Neuronal stem cell (in vitro differentiated cells): ENCODE results near the gene C1orf198.

ENCODE experiments used
- DNase-seq: peaks from one replicate; pipeline ENCODE4 v3.0.0-alpha.2; 2013; ENCODE audit warnings: low spot score
- H2AFZ ChIP-seq: one replicate; pipeline ENCODE4 v1.6.1; 2013; ENCODE audit warnings: mild to moderate bottlenecking, low read length, inconsistent platforms
- H2AK5ac ChIP-seq: 2 replicates; pipeline ENCODE4 v1.6.1; 2013; ENCODE audit warnings: low read depth, mild to moderate bottlenecking, inconsistent platforms, low read length, moderate library complexity, mixed read lengths
- H2BK120ac ChIP-seq: 2 replicates; pipeline ENCODE4 v1.6.1; 2013; ENCODE audit warnings: low read depth, mild to moderate bottlenecking, inconsistent platforms, low read length, moderate library complexity, mixed read lengths
- H2BK12ac ChIP-seq: one replicate; pipeline ENCODE4 v1.6.1; 2013; ENCODE audit warnings: low read length, inconsistent platforms
- H2BK15ac ChIP-seq: 2 replicates; pipeline ENCODE4 v1.6.1; 2013; ENCODE audit warnings: mild to moderate bottlenecking, low read length, inconsistent platforms, mixed read lengths
- H2BK5ac ChIP-seq: one replicate; pipeline ENCODE4 v1.6.1; 2013; ENCODE audit warnings: inconsistent platforms, mild to moderate bottlenecking, low read length, moderate library complexity
- H3K14ac ChIP-seq: one replicate; pipeline ENCODE4 v1.6.1; 2013; ENCODE audit warnings: low read length, inconsistent platforms
- H3K18ac ChIP-seq: 2 replicates; pipeline ENCODE4 v1.6.1; 2013; ENCODE audit warnings: low read length, inconsistent platforms
- H3K23ac ChIP-seq: 2 replicates; pipeline ENCODE4 v1.6.1; 2013; ENCODE audit warnings: low read depth, mild to moderate bottlenecking, mixed read lengths, low read length, inconsistent platforms; ENCODE audit not compliant: poor library complexity
- H3K27ac ChIP-seq: replicated peaks from 3 replicates; pipeline ENCODE4 v1.5.1; 2013; ENCODE audit warnings: low read length, inconsistent platforms
- H3K27me3 ChIP-seq, 3 experiments: 2 replicates each; pipeline ENCODE4 v1.6.1; 2013; ENCODE audit warnings: low read length in 3 of 3, mild to moderate bottlenecking in 2 of 3, inconsistent platforms in 1 of 3, low read depth in 1 of 3, mixed read lengths in 1 of 3, moderate library complexity in 1 of 3; ENCODE audit not compliant: control insufficient read depth in 3 of 3, insufficient read depth in 3 of 3
- H3K36me3 ChIP-seq, 2 donors: replicated peaks in 1 of 2; 2 replicates each; pipeline ENCODE4 v1.6.1; 2013; ENCODE audit warnings: low read length in 2 of 2; ENCODE audit not compliant: control insufficient read depth in 2 of 2, insufficient read depth in 2 of 2
- H3K4ac ChIP-seq: 2 replicates; pipeline ENCODE4 v1.6.1; 2013; ENCODE audit warnings: inconsistent platforms, mild to moderate bottlenecking, low read length, moderate library complexity
- H3K4me1 ChIP-seq, 2 donors: 1 replicate in 1 of 2; 2 replicates in 1 of 2; pipeline ENCODE4 v1.6.1; 2013; ENCODE audit warnings: low read length in 2 of 2, low read depth in 1 of 2; ENCODE audit not compliant: control insufficient read depth in 2 of 2, insufficient read depth in 1 of 2
- H3K4me2 ChIP-seq: one replicate; pipeline ENCODE4 v1.6.1; 2013; ENCODE audit warnings: mild to moderate bottlenecking, low read length, inconsistent platforms; ENCODE audit not compliant: insufficient read depth, poor library complexity, severe bottlenecking
- H3K4me3 ChIP-seq, 2 donors: 2 replicates each; pipeline ENCODE4 v1.5.1; 2013; ENCODE audit warnings: low read length in 2 of 2, mild to moderate bottlenecking in 2 of 2, inconsistent platforms in 1 of 2, moderate library complexity in 1 of 2
- H3K79me1 ChIP-seq: one replicate; pipeline ENCODE4 v1.6.1; 2013; ENCODE audit warnings: low read depth, mild to moderate bottlenecking, inconsistent platforms, low read length, moderate library complexity
- H3K9ac ChIP-seq: one replicate; pipeline ENCODE4 v1.6.1; 2013; ENCODE audit warnings: mild to moderate bottlenecking, low read depth, low read length, inconsistent platforms; ENCODE audit not compliant: poor library complexity
- H3K9me3 ChIP-seq, 2 donors: replicated peaks in 1 of 2; 2 replicates each; pipeline versions ENCODE3 to v1.6.1; 2013; ENCODE audit warnings: low read length in 2 of 2, mild to moderate bottlenecking in 2 of 2, inconsistent platforms in 1 of 2, low read depth in 1 of 2, mixed read lengths in 1 of 2, moderate library complexity in 1 of 2; ENCODE audit not compliant: control insufficient read depth in 2 of 2, insufficient read depth in 1 of 2
- H4K8ac ChIP-seq: one replicate; pipeline ENCODE4 v1.6.1; 2013; ENCODE audit warnings: low read depth, mild to moderate bottlenecking, inconsistent platforms, low read length, moderate library complexity
- H4K91ac ChIP-seq: one replicate; pipeline ENCODE4 v1.6.1; 2013; ENCODE audit warnings: low read length, low read depth, mild to moderate bottlenecking, inconsistent platforms; ENCODE audit not compliant: poor library complexity
- WGBS, 2 donors: extraction: QIAGEN DNeasy Blood & Tissue Kit; methylation state at CpG; one replicate each; pipeline ENCODE4 v1.1.7; 2013; ENCODE audit warnings: missing lambda C conversion rate in 2 of 2, mixed read lengths in 1 of 2; ENCODE audit not compliant: insufficient read length in 2 of 2, insufficient replicate concordance in 1 of 2; ENCODE audit errors: extremely low coverage in 2 of 2; 5-methylcytosine and 5-hydroxymethylcytosine counted together

C1orf198 gene

DNA sequence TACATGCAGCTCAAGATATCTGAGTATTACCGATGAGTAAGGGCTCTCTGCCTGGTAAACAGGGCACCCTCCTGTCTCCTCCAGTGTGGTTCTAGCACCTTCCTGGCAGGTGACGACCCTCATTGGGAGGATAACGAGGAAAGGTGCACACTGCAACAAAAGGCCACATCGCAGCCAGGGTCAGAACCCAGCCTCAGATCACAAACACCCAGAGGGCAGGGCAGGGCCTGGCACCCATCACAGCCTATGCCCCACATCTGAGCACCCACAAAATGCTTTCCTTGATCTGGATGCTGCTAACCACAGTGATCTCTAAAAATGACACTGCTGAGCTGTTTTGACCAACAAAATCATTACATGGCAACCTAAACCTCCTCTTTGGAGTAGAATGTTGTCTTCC is 23.8 kb downstream of the C1orf198 start:
- Histone ChIP-seq H2BK5ac (no peak overlapping the region), H3K4me1 (no peaks in the 10 kb centered on the region), H2AK5ac (no peak overlapping the region), H4K91ac (no peak overlapping the region), H3K27me3 (no peaks in the 10 kb centered on the region), H3K79me1 (peaks cover 3% of the 10 kb centered on the region), H3K9ac (no peak overlapping the region), H3K14ac (no peak overlapping the region), H2AFZ (no peak overlapping the region), H3K4me2 (no peak overlapping the region), H3K4ac (no peak overlapping the region), H2BK15ac (no peak overlapping the region), H3K18ac (no peak overlapping the region), H2BK12ac (no peak overlapping the region), H3K36me3 (peaks cover 27 to 77% of the 10 kb centered on the region in 2 donors), H3K4me3 (peak overlapping the region in 1 of 2 donors; percentile 22), H4K8ac (no peak overlapping the region), H2BK120ac (no peak overlapping the region), H3K23ac (no peak overlapping the region), H3K9me3 (peaks cover 2% of the 10 kb centered on the region in 2 donors), H3K27ac (no peak overlapping the region)
- no CpG with 5 or more reads among the region's 4 CpGs for WGBS, 2 donors
- no peak for DNase-seq

DNA sequence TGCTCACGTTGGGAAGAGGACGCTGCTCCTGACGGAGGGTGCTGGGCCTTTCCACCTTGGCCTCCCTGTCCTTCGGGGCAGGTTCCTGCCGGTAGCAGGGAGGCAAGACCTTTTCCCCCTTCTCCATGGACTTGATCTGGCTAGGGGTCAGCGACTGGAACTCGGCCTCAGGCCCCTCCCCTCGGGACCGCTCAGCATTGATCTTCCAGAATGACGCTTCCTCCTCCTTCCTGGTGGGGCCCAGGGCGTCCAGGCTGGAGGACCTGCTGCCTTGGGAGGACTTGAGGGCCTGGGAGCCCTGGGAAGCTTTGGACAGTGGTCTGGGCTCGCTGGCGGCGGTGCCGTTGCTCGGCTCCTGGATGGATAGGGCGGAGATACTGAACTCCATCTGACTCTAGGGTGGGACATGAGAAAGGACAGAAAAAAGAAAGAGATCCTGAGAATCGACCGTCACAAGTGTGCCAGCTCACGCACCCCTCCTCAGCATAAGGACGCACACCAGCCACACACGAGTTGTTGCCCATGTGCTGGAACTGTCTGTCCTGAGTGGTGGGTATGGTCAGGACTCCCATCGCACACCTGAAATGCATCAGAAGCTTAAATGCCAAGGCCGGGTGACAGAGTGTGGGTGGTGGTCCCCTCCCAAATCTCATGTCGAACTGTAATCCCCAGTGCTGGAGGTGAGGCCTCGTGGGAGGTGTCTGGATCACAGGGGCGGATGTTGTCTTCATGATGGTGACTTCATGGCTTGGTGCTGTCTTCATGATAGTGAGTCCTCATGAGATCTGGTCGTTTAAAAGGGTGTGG is 24.6 kb downstream of the C1orf198 start:
- no peak overlapping the region for H2AK5ac ChIP-seq
- H3K27me3 ChIP-seq, result no peaks in the 10 kb centered on the region
- peak overlapping the region; percentile 75 for H3K14ac ChIP-seq
- H3K27ac ChIP-seq, result no peak overlapping the region
- H3K18ac ChIP-seq, result no peak overlapping the region
- no peak overlapping the region for H3K4me3 ChIP-seq
- no CpG with 5 or more reads among the region's 28 CpGs for WGBS, 2 donors
- no peak overlapping the region for H3K4me2 ChIP-seq
- no peak overlapping the region for H2AFZ ChIP-seq
- peaks cover 2% of the 10 kb centered on the region in 2 donors for H3K9me3 ChIP-seq
- no peak overlapping the region for H3K9ac ChIP-seq
- H2BK15ac ChIP-seq, result no peak overlapping the region
- no peak overlapping the region for H4K8ac ChIP-seq
- peaks cover 3% of the 10 kb centered on the region for H3K79me1 ChIP-seq
- H2BK120ac ChIP-seq, result no peak overlapping the region
- peaks cover 28 to 79% of the 10 kb centered on the region in 2 donors for H3K36me3 ChIP-seq
- no peak for DNase-seq
- H3K4ac ChIP-seq, result no peak overlapping the region
- H2BK12ac ChIP-seq, result no peak overlapping the region
- H4K91ac ChIP-seq, result no peak overlapping the region
- H3K23ac ChIP-seq, result peak overlapping the region; percentile 81
- H2BK5ac ChIP-seq, result no peak overlapping the region
- H3K4me1 ChIP-seq, result no peaks in the 10 kb centered on the region

DNA sequence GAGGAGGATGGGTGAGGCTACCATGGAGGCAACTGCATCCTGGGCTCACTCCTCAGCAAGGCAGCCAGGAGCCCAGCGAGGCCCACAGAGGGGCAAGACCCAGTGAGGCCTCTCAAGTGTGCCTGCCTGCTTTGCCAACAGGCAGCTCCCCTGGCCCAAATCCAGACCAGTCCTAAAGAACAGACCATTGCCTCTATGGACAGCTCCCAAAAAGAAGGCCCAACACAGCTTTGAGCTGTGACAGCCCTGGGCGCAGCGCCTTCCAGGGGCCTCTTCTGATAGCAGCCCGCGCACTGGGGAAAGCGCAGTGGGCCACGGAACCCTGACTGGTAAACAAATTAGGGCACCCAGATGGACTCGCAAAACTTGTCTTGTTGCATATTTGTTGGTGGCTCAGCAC is 25.5 kb downstream of the C1orf198 start:
- no CpG with 5 or more reads among the region's 8 CpGs for WGBS, 2 donors
- Histone ChIP-seq H3K9me3 (peaks cover 2 to 5% of the 10 kb centered on the region in 2 donors), H3K27me3 (no peaks in the 10 kb centered on the region), H2AFZ (no peak overlapping the region), H3K14ac (no peak overlapping the region), H3K4me3 (no peak overlapping the region), H2AK5ac (no peak overlapping the region), H2BK5ac (no peak overlapping the region), H3K27ac (no peak overlapping the region), H3K4me1 (no peaks in the 10 kb centered on the region), H3K9ac (no peak overlapping the region), H3K4me2 (no peak overlapping the region), H2BK12ac (no peak overlapping the region), H2BK15ac (no peak overlapping the region), H3K79me1 (peaks cover 3% of the 10 kb centered on the region), H2BK120ac (no peak overlapping the region), H3K4ac (no peak overlapping the region), H4K91ac (no peak overlapping the region), H3K18ac (no peak overlapping the region), H3K36me3 (peaks cover 32 to 80% of the 10 kb centered on the region in 2 donors), H3K23ac (no peak overlapping the region), H4K8ac (no peak overlapping the region)
- DNase-seq, result no peak

DNA sequence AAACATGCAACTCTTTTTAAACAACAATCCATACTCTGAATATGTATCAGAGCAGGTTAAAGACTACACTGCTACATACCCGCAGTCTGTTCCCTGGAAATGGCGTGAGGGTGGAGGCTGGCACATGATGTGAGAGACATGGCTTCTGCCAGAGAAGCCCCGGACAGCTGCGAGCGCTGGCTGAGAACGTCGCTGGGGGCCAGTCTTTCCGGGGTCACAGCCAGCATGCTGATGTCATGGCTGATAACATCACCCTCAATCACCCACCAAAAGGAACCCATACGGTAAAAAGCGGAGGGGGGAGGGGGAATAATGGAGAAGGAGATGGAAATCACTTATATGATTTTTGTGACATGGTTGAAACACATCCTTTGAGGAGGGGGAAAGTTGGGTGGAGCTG is 29.1 kb downstream of the C1orf198 start:
- Histone ChIP-seq H3K36me3 (peaks cover 27 to 77% of the 10 kb centered on the region in 2 donors), H3K27ac (no peak overlapping the region), H3K23ac (no peak overlapping the region), H3K4me3 (no peak overlapping the region), H2BK5ac (no peak overlapping the region), H2AK5ac (no peak overlapping the region), H3K4me1 (peaks cover 2% of the 10 kb centered on the region in 2 donors), H3K4ac (no peak overlapping the region), H3K79me1 (peaks cover 3% of the 10 kb centered on the region), H2AFZ (no peak overlapping the region), H3K27me3 (no peaks in the 10 kb centered on the region), H3K18ac (no peak overlapping the region), H3K14ac (no peak overlapping the region), H2BK15ac (no peak overlapping the region), H2BK120ac (no peak overlapping the region), H2BK12ac (no peak overlapping the region), H3K9ac (no peak overlapping the region), H4K91ac (no peak overlapping the region), H3K4me2 (no peak overlapping the region), H4K8ac (no peak overlapping the region), H3K9me3 (peaks cover 0 to 2% of the 10 kb centered on the region in 2 donors)
- WGBS, 2 donors, result no CpG with 5 or more reads among the region's 10 CpGs
- DNase-seq, result no peak
